ENCODE results near the gene WHRN.

- no peak for TF ChIP-seq CTCF (conservative IDR thresholded peaks at IDR 0.05)
- no peak for TF ChIP-seq EZH2 (IDR thresholded peaks at IDR 0.05; ENCODE audit: low read depth)
These were observed 94.4 kb downstream of the WHRN start for GRCh38 chr9:114410910-114411309.

All from PC-9 (cell line).